Mammary epithelial cell (primary cell): ENCODE data around the gene RCBTB1.
"Not testable (repeated sequence)": the region's sequence is repeated elsewhere in the genome, so short reads cannot be mapped to it uniquely, and the experiment has no call there.

ENCODE experiments used
- CTCF ChIP-seq, 2 donors: IDR thresholded peaks in 1 of 2; conservative IDR thresholded peaks in 1 of 2; 2 replicates each; pipeline ENCODE4 v1.5.1; 2011 to 2012; ENCODE audit warnings: inconsistent platforms in 2 of 2, low read length in 2 of 2, mild to moderate bottlenecking in 2 of 2, control low read depth in 1 of 2, low read depth in 1 of 2; ENCODE audit not compliant: insufficient read depth in 1 of 2; ENCODE audit errors: extremely low read depth in 1 of 2
- EZH2 ChIP-seq: IDR thresholded peaks from 2 replicates; pipeline ENCODE4 v1.6.1; 2012; ENCODE audit warnings: low read length, inconsistent platforms, borderline replicate concordance

GRCh38 chr13:49612042-49612441, 26.7 kb upstream of the RCBTB1 start:
- TF ChIP-seq CTCF (conservative IDR thresholded peaks at IDR 0.05 in 1 of 2, IDR thresholded peaks at IDR 0.05 in 1 of 2; ENCODE audit: extremely low read depth in 1 of 2, insufficient read depth in 1 of 2, low read depth in 1 of 2, low read length in 2 of 2); EZH2: not testable (repeated sequence)
